Activated T-helper 1 cell treated with Interleukin-2 at 50 U/mL for 16 hours (primary cell): ENCODE data around the gene KRT40.

Experiments
- DNase-seq: peaks from one replicate; pipeline ENCODE4 v3.0.0-alpha.2; 2020; ENCODE audit warnings: low read depth

The KRT40 gene

GRCh38 chr17:40996829-40997228 lies 12.7 kb upstream of the KRT40 start:
- DNase-seq, result no peak

GRCh38 chr17:40995116-40995515 lies 11.0 kb upstream of the KRT40 start:
- no peak for DNase-seq

GRCh38 chr17:40993839-40994238 lies 9.7 kb upstream of the KRT40 start, which contains the start of gene KRTAP3-3:
Gene KRTAP3-3, minus strand, starts transcription at chr17:40994164. Its CDS starts 67 bp downstream, at chr17:40994097.
- DNase-seq, result no peak

GRCh38 chr17:40993084-40993483 lies 9.0 kb upstream of the KRT40 start:
- no peak for DNase-seq

GRCh38 chr17:40992666-40993065 lies 8.5 kb upstream of the KRT40 start:
- no peak for DNase-seq

GRCh38 chr17:40986920-40987319 lies 2.8 kb upstream of the KRT40 start:
- DNase-seq, result no peak

GRCh38 chr17:40981115-40981514 lies 3.0 kb downstream of the KRT40 start:
- DNase-seq, result no peak

- DNase-seq, result no peak
These were observed 3.5 kb downstream of the KRT40 start for GRCh38 chr17:40980596-40980995.

- no peak for DNase-seq
These were observed 4.0 kb downstream of the KRT40 start for GRCh38 chr17:40980117-40980516.

GRCh38 chr17:40978575-40979151 lies 5.5 kb downstream of the KRT40 start:
- DNase-seq, result no peak

GRCh38 chr17:40975516-40975915 lies 8.6 kb downstream of the KRT40 start:
- DNase-seq, result no peak

GRCh38 chr17:40974366-40974765 lies 9.8 kb downstream of the KRT40 start:
- DNase-seq, result no peak

- DNase-seq, result no peak
These were observed 16.5 kb downstream of the KRT40 start for GRCh38 chr17:40967582-40967981.

GRCh38 chr17:40966848-40967247 lies 17.3 kb downstream of the KRT40 start, which contains the start of gene KRT39:
Gene KRT39, minus strand, starts transcription at chr17:40966948. Its CDS starts 92 bp downstream, at chr17:40966856.
- DNase-seq, result no peak

GRCh38 chr17:40963838-40964237 lies 20.3 kb downstream of the KRT40 start:
- no peak for DNase-seq

GRCh38 chr17:40962059-40962561 lies 22.0 kb downstream of the KRT40 start:
- no peak for DNase-seq

- no peak for DNase-seq
These were observed 22.5 kb downstream of the KRT40 start for GRCh38 chr17:40961591-40961990.

GRCh38 chr17:40960144-40960543 lies 24.0 kb downstream of the KRT40 start:
- no peak for DNase-seq

- no peak for DNase-seq
These were observed 25.8 kb downstream of the KRT40 start for GRCh38 chr17:40958086-40958953.

GRCh38 chr17:40956401-40957254 lies 27.5 kb downstream of the KRT40 start:
- no peak for DNase-seq

- no peak for DNase-seq
These were observed 30.2 kb downstream of the KRT40 start for GRCh38 chr17:40953881-40954280.

- no peak for DNase-seq
These were observed 31.5 kb downstream of the KRT40 start for GRCh38 chr17:40952661-40953060.
